Fibroblast of pulmonary artery (primary cell): Measurements from ENCODE around the gene MAST4.
A peak's percentile ranks its signal among the peaks of the same experiment; 100 is the strongest.

ENCODE experiments used
- DNase-seq: peaks from one replicate; pipeline ENCODE4 v3.0.0-alpha.2; 2010; ENCODE audit warnings: low read depth
- H3K4me3 ChIP-seq: replicated peaks from 2 replicates; pipeline ENCODE4 v1.5.1; 2011; ENCODE audit warnings: low read depth, mild to moderate bottlenecking, control low read depth, low read length, moderate library complexity
- TF ChIP-seq, protein P1 (sequence below): IDR thresholded peaks from 2 replicates; pipeline ENCODE4 v1.5.1; 2011; ENCODE audit warnings: mild to moderate bottlenecking, control low read depth, low read length, inconsistent platforms; ENCODE audit errors: missing control alignments

Gene MAST4

DNA sequence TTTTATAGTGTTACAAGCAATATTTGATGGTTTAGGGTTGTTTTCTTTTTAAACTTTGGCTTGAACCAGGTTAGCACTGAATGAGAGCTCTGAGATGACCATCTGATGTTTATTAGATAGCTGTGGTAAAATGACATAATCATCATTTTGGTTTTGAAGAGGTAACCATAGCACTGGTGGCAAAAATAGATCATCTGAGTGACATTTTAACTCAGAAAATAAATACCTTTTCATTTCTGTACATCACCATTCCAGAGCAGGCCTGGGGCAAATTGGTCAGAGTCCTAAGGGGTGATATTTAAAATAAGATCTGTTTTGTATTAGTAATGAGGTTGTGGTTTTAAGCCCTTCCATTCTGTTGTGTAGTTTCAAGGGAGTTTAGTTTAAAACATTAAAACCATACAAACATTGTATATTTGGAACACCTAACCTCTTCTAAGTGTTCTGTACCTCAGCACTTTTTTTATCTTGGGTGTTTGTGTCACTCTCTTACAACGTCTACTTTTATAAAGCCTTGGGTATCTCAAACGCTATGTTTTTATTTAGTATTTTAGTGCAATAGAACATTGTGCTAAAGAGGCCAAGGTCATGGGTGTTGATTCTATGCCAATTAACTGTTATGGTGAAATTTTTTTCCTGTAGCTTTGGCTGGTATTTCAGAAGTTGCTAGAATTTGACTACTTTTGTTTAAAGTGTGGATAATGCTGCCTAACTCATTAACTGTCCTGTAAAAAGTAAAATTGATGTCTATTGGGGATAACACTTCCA lies 434.3 kb downstream of the MAST4 start:
- TF ChIP-seq, protein P1, sequence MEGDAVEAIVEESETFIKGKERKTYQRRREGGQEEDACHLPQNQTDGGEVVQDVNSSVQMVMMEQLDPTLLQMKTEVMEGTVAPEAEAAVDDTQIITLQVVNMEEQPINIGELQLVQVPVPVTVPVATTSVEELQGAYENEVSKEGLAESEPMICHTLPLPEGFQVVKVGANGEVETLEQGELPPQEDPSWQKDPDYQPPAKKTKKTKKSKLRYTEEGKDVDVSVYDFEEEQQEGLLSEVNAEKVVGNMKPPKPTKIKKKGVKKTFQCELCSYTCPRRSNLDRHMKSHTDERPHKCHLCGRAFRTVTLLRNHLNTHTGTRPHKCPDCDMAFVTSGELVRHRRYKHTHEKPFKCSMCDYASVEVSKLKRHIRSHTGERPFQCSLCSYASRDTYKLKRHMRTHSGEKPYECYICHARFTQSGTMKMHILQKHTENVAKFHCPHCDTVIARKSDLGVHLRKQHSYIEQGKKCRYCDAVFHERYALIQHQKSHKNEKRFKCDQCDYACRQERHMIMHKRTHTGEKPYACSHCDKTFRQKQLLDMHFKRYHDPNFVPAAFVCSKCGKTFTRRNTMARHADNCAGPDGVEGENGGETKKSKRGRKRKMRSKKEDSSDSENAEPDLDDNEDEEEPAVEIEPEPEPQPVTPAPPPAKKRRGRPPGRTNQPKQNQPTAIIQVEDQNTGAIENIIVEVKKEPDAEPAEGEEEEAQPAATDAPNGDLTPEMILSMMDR = no peak
- no peak overlapping the region for H3K4me3 ChIP-seq
- peak; percentile 51 for DNase-seq

DNA sequence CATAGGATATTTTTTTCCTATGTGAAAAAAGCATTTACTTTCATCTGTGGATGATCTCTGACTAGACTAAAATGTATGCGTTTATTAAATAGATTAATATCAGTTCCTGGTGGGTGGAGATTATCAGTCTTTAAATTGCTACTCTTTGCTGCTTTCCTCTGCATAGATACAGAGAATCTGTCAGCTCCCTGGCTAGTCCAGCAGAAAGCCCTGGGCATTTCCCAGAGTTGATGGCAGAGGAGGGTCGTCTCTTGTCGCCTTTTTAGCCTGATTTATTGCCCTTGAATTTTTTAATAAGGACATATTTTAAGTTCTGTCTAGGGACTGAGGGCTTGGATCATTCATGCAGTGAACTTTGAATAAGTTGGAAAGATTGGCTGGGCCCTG lies 434.9 kb downstream of the MAST4 start:
- TF ChIP-seq, protein P1 = no peak
- H3K4me3 ChIP-seq = no peak overlapping the region
- no peak for DNase-seq

DNA sequence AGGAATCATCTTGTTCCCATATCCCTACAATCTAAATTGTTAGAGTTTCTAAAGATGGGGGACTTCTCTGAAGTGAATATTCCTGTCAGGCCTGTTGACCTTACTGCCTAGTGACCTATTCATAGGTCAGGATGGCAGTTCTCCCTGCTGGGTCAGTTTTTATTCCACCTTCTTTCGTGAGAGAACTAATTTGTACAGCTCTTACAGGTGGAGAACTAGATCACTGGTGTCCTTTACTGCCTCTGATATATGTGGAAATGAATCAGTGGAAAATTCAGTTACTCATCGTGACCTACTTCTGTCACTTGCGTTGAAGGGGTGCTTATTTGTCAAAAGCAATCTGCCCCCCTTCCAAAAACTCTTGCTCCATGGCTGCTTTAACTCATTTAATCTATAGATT lies 435.5 kb downstream of the MAST4 start:
- TF ChIP-seq, protein P1 = no peak
- no peak overlapping the region for H3K4me3 ChIP-seq
- no peak for DNase-seq

DNA sequence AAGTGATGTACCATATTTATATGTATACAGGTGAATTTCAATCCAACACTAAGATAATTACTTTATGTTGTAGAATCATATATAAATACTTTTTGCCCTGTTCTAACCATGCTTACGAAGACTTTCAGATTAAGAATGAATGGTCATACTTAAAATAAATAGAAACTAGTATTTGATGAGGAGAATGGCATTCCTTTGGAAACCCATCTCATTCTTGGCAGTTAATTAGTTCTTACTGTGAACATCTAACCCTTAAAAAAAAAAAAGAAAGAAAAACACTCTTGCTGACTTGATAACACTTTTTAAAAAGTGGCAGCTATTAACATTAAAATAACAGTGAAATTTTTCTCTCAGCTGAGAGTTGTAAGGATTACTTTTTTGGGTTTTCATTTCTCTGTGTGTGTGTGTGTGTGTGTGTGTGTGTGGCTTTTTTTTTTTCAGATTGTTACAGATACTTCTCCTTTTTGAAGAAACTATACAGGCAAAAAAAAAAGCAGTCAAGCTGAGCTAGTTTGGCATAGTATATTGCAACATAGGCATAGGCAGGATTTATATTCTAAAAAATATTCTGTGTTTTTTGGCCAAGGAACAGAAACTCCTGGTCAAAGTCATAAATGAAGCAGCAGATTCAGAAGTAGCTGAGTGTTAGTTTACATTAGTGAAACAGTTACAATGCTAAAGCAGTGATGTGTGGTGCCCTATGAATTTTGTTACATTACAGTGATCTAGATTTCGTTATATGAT lies 436.9 kb downstream of the MAST4 start:
- TF ChIP-seq, protein P1 = no peak
- peak; percentile 50 for DNase-seq
- no peak overlapping the region for H3K4me3 ChIP-seq

DNA sequence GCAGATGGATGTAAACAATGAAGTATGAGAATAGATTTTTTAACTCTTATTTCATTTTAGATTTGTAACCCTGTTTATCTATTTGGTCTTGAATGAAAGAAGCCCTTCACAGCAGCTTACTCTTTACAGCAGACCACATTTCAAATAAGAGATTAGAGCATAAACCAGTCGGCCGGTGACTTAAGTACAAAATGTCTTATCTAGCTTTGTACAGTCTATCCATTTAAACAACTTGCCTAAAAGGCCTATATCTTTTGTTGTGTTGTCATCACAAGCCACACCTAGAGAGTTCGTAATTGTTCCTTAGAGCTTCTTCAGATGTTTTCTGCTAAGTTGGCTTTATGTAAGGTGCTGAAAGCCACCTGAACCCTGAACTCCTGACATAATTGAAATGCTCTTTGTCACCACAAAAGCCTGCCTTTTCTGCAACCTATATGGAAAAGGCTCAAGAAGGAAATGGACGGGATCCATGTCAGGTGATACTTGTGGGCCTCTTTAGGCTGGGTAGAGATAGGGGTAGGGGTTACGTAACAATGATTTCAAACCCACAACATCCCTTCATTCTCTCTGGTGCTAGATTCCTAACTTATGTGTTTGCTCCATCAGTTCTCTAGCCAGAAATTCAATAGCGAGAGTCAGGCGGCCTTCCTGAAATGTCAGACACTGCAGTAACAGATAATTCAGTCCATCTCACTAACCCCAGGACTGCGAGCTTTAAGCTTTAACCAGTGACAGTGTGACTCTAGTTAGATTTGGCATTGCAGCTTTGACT lies 437.9 kb downstream of the MAST4 start:
- peak; percentile 38 for DNase-seq
- TF ChIP-seq, protein P1 = no peak
- no peak overlapping the region for H3K4me3 ChIP-seq

DNA sequence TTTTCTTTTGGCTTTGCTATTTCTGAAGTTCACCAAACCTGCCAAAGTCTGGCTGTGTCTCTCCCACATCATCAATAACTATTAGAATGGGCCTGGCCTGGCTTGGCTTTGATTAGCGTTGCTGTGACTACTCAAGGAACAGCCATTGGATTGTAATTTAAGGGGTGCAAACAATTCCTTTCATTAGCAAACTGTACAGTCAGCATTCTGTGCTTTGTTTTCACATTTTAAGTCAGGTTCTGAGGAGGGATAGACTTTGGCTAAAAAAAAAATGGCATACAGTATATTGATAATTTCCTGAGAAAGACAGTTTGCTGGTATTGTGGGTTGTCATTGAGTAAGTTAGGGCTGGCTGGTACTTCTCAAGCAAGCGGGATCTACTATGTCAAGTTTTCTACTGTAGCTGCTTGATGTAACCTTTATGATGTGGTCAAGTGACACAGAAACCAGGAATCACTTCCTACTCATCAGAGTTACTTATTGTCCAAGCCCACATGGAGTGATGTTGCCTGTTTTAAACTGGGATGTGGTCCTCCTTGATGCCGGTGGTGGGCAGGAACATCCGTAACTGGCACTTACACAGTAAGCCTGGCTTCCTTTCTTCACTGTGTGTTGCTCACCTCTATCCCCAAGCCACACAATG lies 439.0 kb downstream of the MAST4 start:
- DNase-seq = no peak
- H3K4me3 ChIP-seq = no peak overlapping the region
- TF ChIP-seq, protein P1 = no peak
